ENCODE results near the gene CAMTA1.

DNA sequence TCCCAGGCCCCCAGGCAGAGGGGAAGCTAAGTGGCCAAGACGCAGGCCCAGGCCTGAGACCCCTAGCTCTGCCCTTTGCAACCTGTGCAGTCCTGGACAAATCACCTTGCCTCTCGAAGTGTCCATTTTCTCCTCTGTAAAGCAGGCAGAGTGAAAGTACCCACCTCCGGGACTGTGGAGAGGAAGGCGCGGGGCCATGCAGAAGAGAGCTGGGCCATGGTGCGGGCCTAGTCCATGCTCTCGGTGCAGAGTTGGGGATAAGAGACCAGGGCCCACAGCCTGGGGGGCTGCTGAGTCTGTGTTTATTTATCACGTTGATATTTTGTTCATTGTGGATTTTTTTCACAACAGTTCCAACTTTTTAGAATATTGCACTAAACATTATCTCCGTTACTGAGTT, 825.7 kb downstream of the CAMTA1 start:
- TF ChIP-seq, protein P1, sequence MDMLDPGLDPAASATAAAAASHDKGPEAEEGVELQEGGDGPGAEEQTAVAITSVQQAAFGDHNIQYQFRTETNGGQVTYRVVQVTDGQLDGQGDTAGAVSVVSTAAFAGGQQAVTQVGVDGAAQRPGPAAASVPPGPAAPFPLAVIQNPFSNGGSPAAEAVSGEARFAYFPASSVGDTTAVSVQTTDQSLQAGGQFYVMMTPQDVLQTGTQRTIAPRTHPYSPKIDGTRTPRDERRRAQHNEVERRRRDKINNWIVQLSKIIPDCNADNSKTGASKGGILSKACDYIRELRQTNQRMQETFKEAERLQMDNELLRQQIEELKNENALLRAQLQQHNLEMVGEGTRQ (IDR thresholded peaks at IDR 0.05; ENCODE audit: borderline replicate concordance, low read depth, low read length), result no peak
- TF ChIP-seq, protein P2, sequence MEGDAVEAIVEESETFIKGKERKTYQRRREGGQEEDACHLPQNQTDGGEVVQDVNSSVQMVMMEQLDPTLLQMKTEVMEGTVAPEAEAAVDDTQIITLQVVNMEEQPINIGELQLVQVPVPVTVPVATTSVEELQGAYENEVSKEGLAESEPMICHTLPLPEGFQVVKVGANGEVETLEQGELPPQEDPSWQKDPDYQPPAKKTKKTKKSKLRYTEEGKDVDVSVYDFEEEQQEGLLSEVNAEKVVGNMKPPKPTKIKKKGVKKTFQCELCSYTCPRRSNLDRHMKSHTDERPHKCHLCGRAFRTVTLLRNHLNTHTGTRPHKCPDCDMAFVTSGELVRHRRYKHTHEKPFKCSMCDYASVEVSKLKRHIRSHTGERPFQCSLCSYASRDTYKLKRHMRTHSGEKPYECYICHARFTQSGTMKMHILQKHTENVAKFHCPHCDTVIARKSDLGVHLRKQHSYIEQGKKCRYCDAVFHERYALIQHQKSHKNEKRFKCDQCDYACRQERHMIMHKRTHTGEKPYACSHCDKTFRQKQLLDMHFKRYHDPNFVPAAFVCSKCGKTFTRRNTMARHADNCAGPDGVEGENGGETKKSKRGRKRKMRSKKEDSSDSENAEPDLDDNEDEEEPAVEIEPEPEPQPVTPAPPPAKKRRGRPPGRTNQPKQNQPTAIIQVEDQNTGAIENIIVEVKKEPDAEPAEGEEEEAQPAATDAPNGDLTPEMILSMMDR (IDR thresholded peaks at IDR 0.05), result no peak
- TF ChIP-seq, protein P3, sequence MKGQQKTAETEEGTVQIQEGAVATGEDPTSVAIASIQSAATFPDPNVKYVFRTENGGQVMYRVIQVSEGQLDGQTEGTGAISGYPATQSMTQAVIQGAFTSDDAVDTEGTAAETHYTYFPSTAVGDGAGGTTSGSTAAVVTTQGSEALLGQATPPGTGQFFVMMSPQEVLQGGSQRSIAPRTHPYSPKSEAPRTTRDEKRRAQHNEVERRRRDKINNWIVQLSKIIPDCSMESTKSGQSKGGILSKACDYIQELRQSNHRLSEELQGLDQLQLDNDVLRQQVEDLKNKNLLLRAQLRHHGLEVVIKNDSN (IDR thresholded peaks at IDR 0.05; ENCODE audit: borderline replicate concordance, low read depth), result no peak
- no peak for TF ChIP-seq EZH2phosphoT487 (IDR thresholded peaks at IDR 0.05; ENCODE audit: borderline replicate concordance, low read depth)
- TF ChIP-seq EP300 (IDR thresholded peaks at IDR 0.05; ENCODE audit: borderline replicate concordance in 1 of 2, low read depth in 1 of 2, low read length in 1 of 2), result no peak
- TF ChIP-seq NRF1 (IDR thresholded peaks at IDR 0.05; ENCODE audit: low read depth, low read length), result no peak
- no peak for TF ChIP-seq RXRA (IDR thresholded peaks at IDR 0.05; ENCODE audit: borderline replicate concordance, low read depth)
- TF ChIP-seq FOSL2 (IDR thresholded peaks at IDR 0.05; ENCODE audit: borderline replicate concordance, low read depth), result no peak
- TF ChIP-seq RAD21 (IDR thresholded peaks at IDR 0.05; ENCODE audit: low read length), result no peak
- no peak for TF ChIP-seq SIN3A (IDR thresholded peaks at IDR 0.05; ENCODE audit: borderline replicate concordance, low read depth, low read length)
- TF ChIP-seq, protein P4, sequence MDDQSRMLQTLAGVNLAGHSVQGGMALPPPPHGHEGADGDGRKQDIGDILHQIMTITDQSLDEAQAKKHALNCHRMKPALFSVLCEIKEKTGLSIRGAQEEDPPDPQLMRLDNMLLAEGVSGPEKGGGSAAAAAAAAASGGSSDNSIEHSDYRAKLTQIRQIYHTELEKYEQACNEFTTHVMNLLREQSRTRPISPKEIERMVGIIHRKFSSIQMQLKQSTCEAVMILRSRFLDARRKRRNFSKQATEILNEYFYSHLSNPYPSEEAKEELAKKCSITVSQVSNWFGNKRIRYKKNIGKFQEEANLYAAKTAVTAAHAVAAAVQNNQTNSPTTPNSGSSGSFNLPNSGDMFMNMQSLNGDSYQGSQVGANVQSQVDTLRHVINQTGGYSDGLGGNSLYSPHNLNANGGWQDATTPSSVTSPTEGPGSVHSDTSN (IDR thresholded peaks at IDR 0.05), result no peak
- no peak for TF ChIP-seq NFIC (IDR thresholded peaks at IDR 0.05; ENCODE audit: borderline replicate concordance)
- no peak for TF ChIP-seq CHD2 (IDR thresholded peaks at IDR 0.05; ENCODE audit: low read length, partially characterized antibody)
